Right hindlimb (tissue), 1 donor: ENCODE results near the gene EIF4B.
"Not testable (repeated sequence)": the region's sequence is repeated elsewhere in the genome, so short reads cannot be mapped to it uniquely, and the experiment has no call there.

Experiments used
- DNase-seq: peaks from one replicate; pipeline ENCODE4 v3.0.0-alpha.2; 2018

Gene EIF4B, protein sequence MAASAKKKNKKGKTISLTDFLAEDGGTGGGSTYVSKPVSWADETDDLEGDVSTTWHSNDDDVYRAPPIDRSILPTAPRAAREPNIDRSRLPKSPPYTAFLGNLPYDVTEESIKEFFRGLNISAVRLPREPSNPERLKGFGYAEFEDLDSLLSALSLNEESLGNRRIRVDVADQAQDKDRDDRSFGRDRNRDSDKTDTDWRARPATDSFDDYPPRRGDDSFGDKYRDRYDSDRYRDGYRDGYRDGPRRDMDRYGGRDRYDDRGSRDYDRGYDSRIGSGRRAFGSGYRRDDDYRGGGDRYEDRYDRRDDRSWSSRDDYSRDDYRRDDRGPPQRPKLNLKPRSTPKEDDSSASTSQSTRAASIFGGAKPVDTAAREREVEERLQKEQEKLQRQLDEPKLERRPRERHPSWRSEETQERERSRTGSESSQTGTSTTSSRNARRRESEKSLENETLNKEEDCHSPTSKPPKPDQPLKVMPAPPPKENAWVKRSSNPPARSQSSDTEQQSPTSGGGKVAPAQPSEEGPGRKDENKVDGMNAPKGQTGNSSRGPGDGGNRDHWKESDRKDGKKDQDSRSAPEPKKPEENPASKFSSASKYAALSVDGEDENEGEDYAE

GRCh38 chr12:53005986-53006809 is at the start of gene EIF4B:
TSS of gene EIF4B (plus strand) at chr12:53006456. CDS start at chr12:53006484, 28 bp downstream.
- DNase-seq: peak; percentile 100

- no peak for DNase-seq
Observed at GRCh38 chr12:52956987-52957386, 49.3 kb upstream of the EIF4B start.

DNA sequence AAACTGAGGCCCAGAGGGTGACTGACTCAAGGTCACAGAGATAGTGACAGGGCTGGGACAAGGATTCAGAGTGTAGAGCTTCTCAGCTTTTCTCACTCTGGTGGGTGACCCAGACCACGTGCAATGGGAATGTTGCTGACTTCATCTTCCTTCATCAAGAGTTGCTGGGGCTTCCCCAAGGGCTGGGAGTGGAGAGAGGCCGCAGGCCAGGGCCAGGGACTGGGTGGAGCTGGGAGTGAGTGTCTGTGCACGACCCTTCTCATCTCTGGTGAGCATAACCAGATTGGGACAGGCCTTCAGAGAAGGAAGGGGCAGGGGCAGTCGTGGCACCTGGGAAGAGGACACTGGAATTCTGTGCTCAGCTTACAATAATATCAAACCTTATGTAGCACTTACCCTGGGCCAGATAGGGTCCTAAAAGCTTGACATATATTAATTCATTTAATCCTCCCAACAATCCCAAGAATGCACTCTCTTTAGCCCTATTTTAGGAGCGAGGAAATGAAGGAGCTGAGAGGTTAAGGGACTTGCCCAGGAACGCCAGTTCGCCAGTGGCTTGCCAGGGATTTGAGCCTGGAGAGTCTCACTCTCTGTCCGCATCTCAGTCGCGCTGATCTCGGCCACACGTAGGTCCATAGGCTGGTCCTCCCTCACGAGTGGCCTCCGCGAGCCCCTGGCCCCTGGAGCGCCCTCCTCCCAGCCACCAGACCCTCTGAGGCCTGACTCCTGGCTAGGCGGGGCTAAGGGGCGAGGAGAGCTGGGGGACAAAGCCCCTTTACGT is 41.5 kb upstream of the EIF4B start:
- DNase-seq: peak; percentile 32

DNA sequence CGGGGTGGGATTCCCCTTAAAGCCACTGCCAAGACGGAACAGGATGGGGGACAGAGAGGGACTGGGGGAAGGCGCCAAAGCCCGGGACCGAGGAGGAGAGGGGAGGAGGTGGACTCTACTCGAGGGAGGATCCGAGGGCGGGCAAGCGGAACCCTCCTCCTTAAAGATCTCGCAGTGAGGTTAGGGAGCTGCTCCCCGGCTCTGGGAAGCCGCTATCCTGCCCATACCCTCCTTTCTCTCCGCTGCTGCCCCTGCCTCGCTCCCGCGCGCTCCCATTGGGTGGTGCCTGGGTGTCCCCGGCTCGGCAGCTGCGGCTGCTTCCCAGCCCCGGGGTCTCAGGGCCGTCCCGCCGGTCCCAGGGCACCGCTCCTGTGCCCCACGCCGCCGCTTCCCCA is 40.9 kb upstream of the EIF4B start:
- peak; percentile 53 for DNase-seq

DNA sequence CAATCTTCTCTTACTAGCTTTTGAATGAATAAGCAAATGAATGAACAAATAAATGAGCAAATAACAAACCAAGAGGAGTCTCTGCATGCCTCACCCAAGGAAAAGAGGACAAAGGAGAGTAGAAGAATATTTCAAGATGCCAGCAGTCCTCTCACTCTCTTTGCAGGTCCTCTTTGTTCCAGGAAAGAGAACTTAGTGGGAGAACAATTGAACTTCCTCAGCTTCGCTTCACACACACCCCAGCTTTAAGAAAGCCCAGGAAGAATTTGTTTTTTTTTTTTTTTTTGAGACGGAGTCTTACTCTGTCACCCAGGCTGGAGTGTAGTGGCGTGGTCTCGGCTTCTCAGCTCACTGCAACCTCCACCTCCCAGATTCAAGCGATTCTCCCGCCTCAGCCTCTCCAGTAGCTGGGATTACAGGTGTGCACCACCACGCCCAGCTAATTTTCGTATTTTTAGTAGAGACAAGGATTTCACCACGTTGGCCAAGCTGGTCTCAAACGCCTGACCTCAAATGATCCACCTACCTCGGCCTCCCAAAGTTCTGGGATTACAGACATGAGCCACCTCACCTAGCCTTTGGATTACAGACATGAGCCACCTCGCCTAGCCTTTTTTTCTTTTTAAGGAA is 37.0 kb upstream of the EIF4B start:
- DNase-seq: no peak

DNA sequence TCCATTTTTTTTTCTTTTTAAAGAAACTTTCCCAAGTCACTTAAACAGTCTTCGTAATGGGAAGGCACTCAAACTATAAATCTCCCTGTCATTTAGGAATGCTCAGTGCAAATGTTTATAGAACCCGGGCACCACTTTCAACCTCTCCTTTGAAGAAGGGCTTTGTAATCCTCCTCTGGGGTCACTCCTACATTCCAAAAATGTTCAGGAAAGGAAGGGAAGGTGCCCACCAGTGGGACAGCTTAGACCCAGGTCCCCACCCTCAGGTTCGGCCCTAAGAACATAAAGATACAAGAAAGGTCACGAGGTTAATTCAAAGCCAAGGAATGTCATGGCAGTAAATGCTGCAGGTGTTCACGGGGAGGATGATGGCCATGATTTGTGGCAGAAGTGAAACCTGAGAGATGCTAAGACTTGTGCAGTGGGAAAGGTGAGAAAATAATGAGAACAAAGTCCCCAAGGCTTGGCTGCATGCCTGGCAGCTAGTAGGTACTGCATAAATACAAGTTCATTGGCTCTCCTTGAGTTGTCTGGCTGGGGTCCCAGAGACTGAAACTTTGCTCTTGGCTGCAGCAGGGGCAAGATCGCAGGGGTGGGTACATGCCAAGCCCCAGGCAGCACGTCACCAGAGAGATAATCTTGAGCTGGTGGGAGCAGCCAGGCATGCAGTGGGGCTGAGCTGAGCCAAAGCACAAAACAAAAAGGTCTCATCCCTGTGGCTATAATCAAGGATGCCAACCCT is 36.3 kb upstream of the EIF4B start:
- no peak for DNase-seq

- no peak for DNase-seq
Observed at GRCh38 chr12:52971679-52972329, 34.5 kb upstream of the EIF4B start.

DNA sequence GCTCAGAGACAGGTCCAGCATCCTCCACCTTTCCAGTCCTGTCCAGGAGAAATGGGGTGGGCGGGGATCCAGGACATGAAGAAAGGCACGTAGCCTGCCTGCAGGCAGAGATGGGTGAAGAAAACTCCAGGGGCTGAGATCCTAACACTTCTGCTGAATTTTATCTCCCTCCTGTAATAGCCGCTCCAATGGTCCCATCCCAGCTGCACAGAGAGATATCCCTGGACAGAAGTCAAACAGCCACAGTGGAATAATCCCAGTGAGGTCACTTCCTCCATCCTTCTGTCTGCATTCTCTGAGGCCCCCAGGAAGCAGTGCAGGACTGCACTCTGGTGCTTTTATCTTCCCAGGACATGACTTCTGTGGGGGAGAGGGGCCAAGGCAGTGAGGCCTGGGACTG is 31.1 kb upstream of the EIF4B start:
- DNase-seq: no peak

DNA sequence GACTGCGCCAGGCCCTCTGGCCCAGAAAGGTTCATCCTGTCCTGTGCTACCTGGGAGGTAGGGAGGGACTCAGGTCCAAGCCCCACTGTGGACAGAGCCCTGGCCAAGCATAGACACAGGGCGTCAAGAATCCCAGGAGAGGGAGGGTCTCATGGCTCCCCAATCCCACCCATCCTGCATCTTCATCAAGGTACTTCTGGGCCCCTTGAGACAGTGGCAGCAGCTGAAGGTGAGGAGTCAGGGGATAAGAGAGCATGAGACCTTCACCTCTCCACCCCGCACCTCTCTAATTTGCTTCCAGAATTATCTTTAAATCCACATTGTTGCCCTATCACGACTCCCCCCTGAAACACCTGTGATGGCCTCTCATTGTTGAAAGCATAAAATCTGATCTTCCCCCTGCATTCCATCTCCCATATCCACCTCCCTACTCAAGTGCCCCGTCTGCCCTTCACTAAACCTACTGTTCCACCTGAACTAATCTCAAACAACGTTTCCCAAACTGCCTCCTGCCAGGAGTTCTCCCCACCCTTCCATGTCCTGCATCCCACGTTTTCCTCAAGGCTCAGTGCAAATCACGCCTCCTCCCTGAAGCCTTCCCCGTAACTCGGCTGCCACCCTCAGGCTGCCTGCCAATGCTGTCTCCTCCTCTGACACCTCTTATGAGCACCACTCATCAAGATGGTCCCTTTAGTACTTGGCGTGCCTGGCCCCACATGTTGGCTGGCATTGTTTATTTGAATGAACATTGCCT is 30.3 kb upstream of the EIF4B start:
- no peak for DNase-seq

- peak; percentile 32 for DNase-seq
Observed at GRCh38 chr12:52976574-52977071, 29.6 kb upstream of the EIF4B start.

- no peak for DNase-seq
Observed at GRCh38 chr12:52977170-52977569, 29.1 kb upstream of the EIF4B start.

- DNase-seq: no peak
Observed at GRCh38 chr12:52980096-52980649, 26.1 kb upstream of the EIF4B start.

DNA sequence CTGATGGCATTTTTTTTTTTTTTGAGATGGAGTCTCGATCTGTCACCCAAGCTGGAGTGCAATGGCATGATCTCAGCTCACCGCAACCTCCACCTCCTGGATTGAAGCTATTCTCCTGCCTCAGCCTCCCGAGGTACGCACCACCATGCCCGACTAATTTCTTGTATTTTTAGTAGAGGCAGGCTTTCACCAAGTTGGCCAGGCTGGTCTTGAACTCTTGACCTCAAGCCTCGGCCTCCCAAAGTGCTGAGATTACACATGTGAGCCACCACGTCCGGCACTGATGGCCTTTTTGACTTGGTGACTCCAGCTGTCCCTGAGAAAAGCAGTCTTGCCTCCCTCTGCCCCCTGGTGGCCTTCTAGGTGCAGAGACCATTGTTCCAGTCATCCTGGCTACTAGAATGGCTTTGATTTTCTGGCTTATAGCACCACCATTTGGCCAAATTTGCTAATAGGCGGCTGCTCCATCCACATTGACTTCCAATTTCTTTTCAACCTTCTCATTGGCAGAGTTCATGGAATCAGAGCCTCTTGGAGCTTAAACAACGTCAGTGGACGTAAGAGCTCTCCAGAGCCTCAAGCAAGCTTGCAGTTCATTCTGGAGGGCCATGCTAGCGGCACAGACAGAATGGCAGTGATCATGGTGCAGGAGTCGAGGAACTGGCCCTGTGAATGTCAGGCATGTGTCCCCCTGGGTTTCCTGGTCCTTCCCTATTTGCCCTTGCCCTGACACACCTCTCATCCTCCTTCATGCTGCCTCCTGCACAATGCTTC is 25.4 kb upstream of the EIF4B start:
- peak; percentile 90 for DNase-seq

- DNase-seq: no peak
Observed at GRCh38 chr12:52984136-52984535, 22.1 kb upstream of the EIF4B start.

DNA sequence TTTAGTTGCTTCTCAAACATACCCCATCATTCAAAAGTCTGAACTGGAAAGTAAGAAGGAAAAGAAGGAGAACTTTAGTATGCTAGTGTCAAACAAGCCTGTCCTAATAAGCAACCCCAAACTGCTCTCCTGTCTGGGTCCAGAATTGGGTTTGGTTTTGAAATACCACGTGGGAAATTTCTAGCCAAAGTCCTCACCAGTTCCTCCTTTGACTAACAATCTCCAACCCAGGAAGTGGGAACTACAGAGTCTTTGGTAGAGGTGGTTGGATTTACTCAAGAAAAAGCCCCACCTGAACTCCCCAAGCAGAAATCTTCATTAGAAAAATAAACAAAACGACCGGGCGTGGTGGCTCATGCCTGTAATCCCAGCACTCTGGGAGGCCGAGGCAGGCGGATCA is 17.4 kb upstream of the EIF4B start:
- DNase-seq: no peak

GRCh38 chr12:52990206-52990605 is 16.1 kb upstream of the EIF4B start:
- DNase-seq: no peak

DNA sequence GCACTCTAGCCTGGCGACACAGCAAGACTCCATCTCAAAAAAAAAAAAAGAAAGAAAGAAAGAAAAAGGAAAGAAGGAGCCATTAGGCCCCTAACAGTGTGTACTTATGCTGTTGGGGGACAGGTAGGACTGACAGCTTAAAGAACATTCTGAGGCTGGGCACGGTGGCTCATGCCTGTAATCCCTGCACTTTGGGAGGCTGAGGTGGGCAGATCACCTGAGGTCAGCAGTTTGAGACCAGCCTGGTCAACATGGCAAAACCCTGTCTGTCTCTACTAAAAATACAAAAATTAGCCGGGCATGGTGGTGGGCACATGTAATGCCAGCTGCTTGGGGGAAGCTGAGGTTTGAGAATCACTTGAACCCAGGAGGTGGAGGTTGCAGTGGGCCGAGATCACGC is 14.0 kb upstream of the EIF4B start:
- not testable (repeated sequence) for DNase-seq

- no peak for DNase-seq
Observed at GRCh38 chr12:52992699-52993557, 13.3 kb upstream of the EIF4B start.
